HFFc6 (cell line): Measurements from ENCODE around the gene SETBP1. TPM values are rescaled to one million over a fixed set of nuclear protein-coding genes. Genes with fewer than 3 reads are reported as not detected.

ENCODE experiments used
- DNase-seq: peaks from one replicate; pipeline ENCODE4 v3.0.0-alpha.2; 2018
- H3K27ac Mint-ChIP-seq: 2 replicates; pipeline ENCODE4 v1.8.0; 2020; ENCODE audit warnings: mild to moderate bottlenecking, mixed read lengths
- H3K27me3 Mint-ChIP-seq: 2 replicates; pipeline ENCODE4 v1.8.0; 2021; ENCODE audit warnings: mild to moderate bottlenecking, moderate library complexity, mixed read lengths; ENCODE audit not compliant: insufficient read depth
- H3K36me3 Mint-ChIP-seq: 2 replicates; pipeline ENCODE4 v1.8.0; 2021; ENCODE audit warnings: low read depth, mixed read lengths
- H3K4me1 Mint-ChIP-seq: 2 replicates; pipeline ENCODE4 v1.8.0; 2020; ENCODE audit warnings: low read depth, mixed read lengths
- H3K4me3 Mint-ChIP-seq: 2 replicates; pipeline ENCODE4 v1.8.0; 2020; ENCODE audit warnings: mild to moderate bottlenecking, moderate library complexity, mixed read lengths
- H3K9me3 Mint-ChIP-seq: 2 replicates; pipeline ENCODE4 v1.8.0; 2020; ENCODE audit warnings: mild to moderate bottlenecking, mixed read lengths
- CTCF ChIP-seq: fragments of 200-600 bp; sonication (generic); IDR thresholded peaks from 2 replicates; pipeline ENCODE4 v1.5.0; 2021; ENCODE audit warnings: antibody characterized with exemption, mild to moderate bottlenecking
- total RNA-seq, 6 experiments: library from RNA; stranded (reverse); fragmentation: NEBNext Ultra II Directional; extraction: Animal tissue kit (Norgen Biotek cat#: 25700); gene quantifications; 2 replicates in 1 of 6; 3 replicates in 5 of 6; pipeline ENCODE4 v1.2.3, GENCODE V29; 2021

The SETBP1 gene
- total RNA-seq, 6 experiments from 2014 or later = 0.03 to 0.40 (median 0.09) TPM

GRCh38 chr18:45100321-45101105 lies 419.8 kb downstream of the SETBP1 start:
- peaks cover 8% of the 10 kb centered on the region; the same call in 1 of the 2 replicates for H3K27me3 Mint-ChIP-seq
- no peaks in the 10 kb centered on the region for H3K9me3 Mint-ChIP-seq
- no peaks in the 10 kb centered on the region for H3K36me3 Mint-ChIP-seq
- DNase-seq = no peak
- H3K4me1 Mint-ChIP-seq = no peaks in the 10 kb centered on the region
- H3K4me3 Mint-ChIP-seq = no peak overlapping the region
- no peak overlapping the region for H3K27ac Mint-ChIP-seq
- no peak for TF ChIP-seq CTCF

- Mint-ChIP-seq H3K4me3 (no peak overlapping the region), H3K4me1 (no peaks in the 10 kb centered on the region), H3K9me3 (no peaks in the 10 kb centered on the region), H3K27ac (no peak overlapping the region), H3K27me3 (peaks cover 8% of the 10 kb centered on the region; the same call in 1 of the 2 replicates), H3K36me3 (no peaks in the 10 kb centered on the region)
- no peak for TF ChIP-seq CTCF
- no peak for DNase-seq
Observed at GRCh38 chr18:45102126-45102525, 421.4 kb downstream of the SETBP1 start.

GRCh38 chr18:45102863-45103262 lies 422.2 kb downstream of the SETBP1 start:
- TF ChIP-seq CTCF = no peak
- no peaks in the 10 kb centered on the region for H3K4me1 Mint-ChIP-seq
- no peak for DNase-seq
- H3K27me3 Mint-ChIP-seq = peaks cover 8% of the 10 kb centered on the region; the same call in 1 of the 2 replicates
- no peak overlapping the region for H3K4me3 Mint-ChIP-seq
- no peak overlapping the region for H3K27ac Mint-ChIP-seq
- H3K36me3 Mint-ChIP-seq = no peaks in the 10 kb centered on the region
- no peaks in the 10 kb centered on the region for H3K9me3 Mint-ChIP-seq

- Mint-ChIP-seq H3K9me3 (no peaks in the 10 kb centered on the region), H3K27me3 (peaks cover 8% of the 10 kb centered on the region; the same call in 1 of the 2 replicates), H3K4me1 (no peaks in the 10 kb centered on the region), H3K4me3 (no peak overlapping the region), H3K27ac (no peak overlapping the region), H3K36me3 (no peaks in the 10 kb centered on the region)
- TF ChIP-seq CTCF = no peak
- no peak for DNase-seq
Observed at GRCh38 chr18:45103319-45104048, 422.8 kb downstream of the SETBP1 start.

- no peak for TF ChIP-seq CTCF
- Mint-ChIP-seq H3K27ac (no peak overlapping the region), H3K4me3 (no peak overlapping the region), H3K27me3 (peaks cover 8% of the 10 kb centered on the region; the same call in 1 of the 2 replicates), H3K4me1 (no peaks in the 10 kb centered on the region), H3K36me3 (no peaks in the 10 kb centered on the region), H3K9me3 (no peaks in the 10 kb centered on the region)
- no peak for DNase-seq
Observed at GRCh38 chr18:45104049-45104395, 423.3 kb downstream of the SETBP1 start.
